ENCODE measurements around the gene RFLNA.

Gene RFLNA

DNA sequence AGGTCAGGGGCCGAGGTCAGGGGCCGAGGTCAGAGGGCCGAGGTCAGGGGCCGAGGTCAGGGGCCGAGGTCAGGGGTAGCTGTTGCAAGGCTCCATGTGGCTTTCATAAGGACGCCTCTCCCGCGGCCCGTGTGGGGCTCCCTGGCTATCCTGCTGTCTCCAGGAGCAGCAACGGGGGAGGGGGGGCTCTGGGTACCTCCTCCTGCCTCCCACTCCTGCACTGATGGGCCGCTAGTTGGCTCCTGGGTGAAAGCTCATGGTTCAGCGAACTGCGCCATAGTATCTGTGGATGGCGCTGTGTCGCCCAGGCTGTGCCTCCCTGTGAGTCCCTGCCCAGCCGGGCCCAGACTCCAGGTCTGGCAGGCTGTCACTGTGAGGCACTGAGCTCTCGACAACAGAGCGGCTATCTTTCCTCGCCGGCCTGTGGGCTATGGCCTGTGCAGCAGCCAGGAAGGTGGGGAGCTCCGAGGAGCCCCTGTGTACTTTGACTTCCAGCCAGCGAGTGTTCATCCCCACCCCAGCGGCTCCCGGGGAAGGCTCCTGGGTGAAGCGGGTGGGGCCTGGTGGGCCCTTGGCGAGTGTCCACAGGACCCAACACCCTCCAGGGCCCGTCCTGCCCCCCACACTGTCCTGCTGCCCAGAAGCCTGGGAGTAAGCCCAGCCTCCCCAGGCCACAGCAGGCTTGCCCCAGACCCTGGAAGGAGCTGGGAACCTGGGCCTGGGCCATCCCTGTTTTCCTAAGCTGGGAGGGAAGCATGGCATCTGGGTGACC lies 8.1 kb downstream of the RFLNA start:
- DNase-seq (ENCODE audit: low read depth): no peak
- H3K4me3 ChIP-seq (ENCODE audit: control insufficient read depth, low read depth, low read length): no peak overlapping the region
- TF ChIP-seq, protein P1, sequence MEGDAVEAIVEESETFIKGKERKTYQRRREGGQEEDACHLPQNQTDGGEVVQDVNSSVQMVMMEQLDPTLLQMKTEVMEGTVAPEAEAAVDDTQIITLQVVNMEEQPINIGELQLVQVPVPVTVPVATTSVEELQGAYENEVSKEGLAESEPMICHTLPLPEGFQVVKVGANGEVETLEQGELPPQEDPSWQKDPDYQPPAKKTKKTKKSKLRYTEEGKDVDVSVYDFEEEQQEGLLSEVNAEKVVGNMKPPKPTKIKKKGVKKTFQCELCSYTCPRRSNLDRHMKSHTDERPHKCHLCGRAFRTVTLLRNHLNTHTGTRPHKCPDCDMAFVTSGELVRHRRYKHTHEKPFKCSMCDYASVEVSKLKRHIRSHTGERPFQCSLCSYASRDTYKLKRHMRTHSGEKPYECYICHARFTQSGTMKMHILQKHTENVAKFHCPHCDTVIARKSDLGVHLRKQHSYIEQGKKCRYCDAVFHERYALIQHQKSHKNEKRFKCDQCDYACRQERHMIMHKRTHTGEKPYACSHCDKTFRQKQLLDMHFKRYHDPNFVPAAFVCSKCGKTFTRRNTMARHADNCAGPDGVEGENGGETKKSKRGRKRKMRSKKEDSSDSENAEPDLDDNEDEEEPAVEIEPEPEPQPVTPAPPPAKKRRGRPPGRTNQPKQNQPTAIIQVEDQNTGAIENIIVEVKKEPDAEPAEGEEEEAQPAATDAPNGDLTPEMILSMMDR (IDR thresholded peaks at IDR 0.05; ENCODE audit: control insufficient read depth, insufficient read depth, low read depth, low read length, missing control alignments): no peak

DNA sequence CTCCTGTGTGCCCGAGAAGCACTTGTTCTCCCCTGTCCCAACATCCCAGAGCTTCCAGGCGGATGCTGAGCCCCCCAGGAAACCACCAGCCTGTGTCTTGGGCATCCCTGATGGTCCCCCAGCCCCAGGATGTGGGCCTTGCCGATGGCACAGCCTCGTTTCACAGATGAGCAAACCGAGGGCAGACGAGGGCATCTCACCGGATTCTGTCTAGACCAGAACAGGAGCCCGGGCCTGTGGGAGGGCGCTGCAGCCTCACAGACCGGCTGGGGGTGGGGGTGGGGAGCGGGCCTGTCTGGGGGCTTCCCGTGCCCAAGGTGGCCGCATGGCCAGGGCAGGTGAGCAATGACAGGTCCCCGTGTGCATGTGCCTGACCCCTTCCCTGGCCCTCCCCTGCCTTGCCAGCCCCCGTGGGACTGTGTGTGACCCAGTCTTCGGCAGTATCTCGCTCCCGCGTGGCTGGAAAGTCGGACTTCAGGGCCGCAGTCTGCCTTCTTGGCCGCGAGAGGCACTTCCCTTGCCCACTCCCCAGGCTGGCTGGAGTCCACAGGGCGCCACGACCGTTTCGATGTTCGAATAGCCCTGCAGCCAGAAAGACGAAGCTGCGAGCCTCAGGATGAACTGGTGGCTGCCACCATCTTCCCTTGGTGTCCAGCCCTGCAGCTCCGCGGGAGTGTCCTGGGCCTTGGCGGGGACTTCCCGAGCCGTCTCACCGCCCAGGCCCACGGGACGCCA lies 8.9 kb downstream of the RFLNA start:
- no peak for DNase-seq (ENCODE audit: low read depth)
- no peak overlapping the region for H3K4me3 ChIP-seq (ENCODE audit: control insufficient read depth, low read depth, low read length)
- TF ChIP-seq, protein P1 (IDR thresholded peaks at IDR 0.05; ENCODE audit: control insufficient read depth, insufficient read depth, low read depth, low read length, missing control alignments): no peak

DNA sequence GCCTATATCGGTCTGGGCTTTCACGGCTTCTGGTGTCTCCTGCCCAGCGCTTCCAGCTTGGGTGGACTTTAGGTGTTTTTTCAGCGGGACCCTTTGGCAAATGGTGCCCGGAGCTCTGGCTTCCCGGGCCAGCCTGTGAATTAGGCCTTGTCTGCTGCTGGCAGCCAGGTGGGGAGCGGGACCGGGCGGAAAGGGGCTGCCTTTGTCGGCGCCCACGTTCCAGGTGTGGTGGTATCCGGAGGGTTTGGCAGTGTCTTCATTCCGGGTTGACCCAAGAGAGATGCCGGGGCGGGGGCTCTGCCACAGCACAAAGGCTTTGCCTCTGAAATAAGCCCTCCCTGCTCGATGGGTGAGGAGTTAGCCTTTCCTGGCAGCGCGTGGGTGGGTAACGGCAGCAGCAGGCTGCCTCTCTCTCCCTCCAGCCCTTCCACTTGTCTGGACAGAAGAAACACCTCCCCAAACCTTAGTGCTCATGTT lies 9.5 kb downstream of the RFLNA start:
- DNase-seq (ENCODE audit: low read depth): no peak
- TF ChIP-seq, protein P1 (IDR thresholded peaks at IDR 0.05; ENCODE audit: control insufficient read depth, insufficient read depth, low read depth, low read length, missing control alignments): no peak
- H3K4me3 ChIP-seq (ENCODE audit: control insufficient read depth, low read depth, low read length): no peak overlapping the region

GRCh38 chr12:124305136-124305535 lies 10.2 kb downstream of the RFLNA start:
- H3K4me3 ChIP-seq (ENCODE audit: control insufficient read depth, low read depth, low read length): no peak overlapping the region
- TF ChIP-seq, protein P1 (IDR thresholded peaks at IDR 0.05; ENCODE audit: control insufficient read depth, insufficient read depth, low read depth, low read length, missing control alignments): no peak
- DNase-seq (ENCODE audit: low read depth): no peak

DNA sequence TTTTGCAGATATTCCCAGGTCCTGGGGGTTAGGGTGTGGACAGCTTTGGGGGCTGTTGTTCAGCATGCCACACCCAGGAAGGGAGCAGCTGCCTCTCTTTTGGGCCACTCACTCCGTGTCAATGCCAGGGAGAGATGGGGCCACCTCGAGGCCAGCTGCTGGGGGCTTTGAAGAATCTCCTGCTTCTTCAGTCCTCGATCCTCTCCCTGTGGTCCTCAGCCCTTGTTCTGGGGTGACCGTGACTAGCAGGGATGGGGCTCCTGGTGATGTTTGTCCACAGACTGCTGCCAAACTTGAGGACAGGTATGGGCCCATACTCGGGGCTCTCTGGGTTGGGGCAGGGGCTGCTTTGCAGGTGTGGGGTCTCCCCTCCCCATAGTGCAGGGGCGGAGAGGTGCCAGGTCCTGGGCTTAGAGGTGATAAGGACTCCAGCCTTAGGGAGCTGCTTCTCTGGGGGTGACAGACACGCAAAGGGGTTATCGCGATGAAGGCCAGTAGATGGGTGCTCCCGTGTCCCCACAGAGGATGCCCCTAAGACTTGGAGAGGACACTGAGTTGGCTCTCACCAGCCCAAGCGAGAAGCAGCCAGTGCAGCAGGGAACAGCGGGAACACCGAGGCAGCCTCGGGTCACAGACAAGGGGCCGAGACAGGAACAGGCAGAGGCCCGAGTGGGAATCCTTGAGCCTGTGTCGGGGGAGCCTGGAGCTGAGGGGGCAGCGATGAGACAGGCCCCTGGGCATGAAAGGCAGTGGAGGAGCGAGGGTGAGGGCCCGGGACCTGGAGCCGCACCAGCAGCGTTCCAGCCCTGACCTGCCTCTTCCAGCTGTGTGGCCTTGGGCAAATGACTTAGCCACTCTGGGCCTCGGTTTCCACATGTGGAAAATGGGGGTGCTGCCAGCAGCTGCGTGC lies 11.1 kb downstream of the RFLNA start:
- TF ChIP-seq, protein P1 (IDR thresholded peaks at IDR 0.05; ENCODE audit: control insufficient read depth, insufficient read depth, low read depth, low read length, missing control alignments): no peak
- no peak overlapping the region for H3K4me3 ChIP-seq (ENCODE audit: control insufficient read depth, low read depth, low read length)
- no peak for DNase-seq (ENCODE audit: low read depth)

All from AG09309 (cell line).